ENCODE measurements around the gene CA12. TPM values are rescaled to one million over a fixed set of nuclear protein-coding genes. Genes with fewer than 3 reads are reported as not detected.

CA12 gene
- total and polyA plus RNA-seq, 2 of the 8 experiments (the other 6 are each of a cell fraction or from before 2014, with no cell fraction given) = 4.7 to 4.9 TPM

- no peaks in the 10 kb centered on the region for H3K79me2 ChIP-seq (ENCODE audit: control insufficient read depth in 1 of 2, insufficient read depth in 2 of 2, low read length in 2 of 2)
- WGBS, 2 experiments (ENCODE audit: extremely low coverage in 1 of 2, insufficient coverage in 1 of 2, insufficient read length in 1 of 2, insufficient replicate concordance in 2 of 2, low coverage in 1 of 2, low lambda C conversion rate in 2 of 2, missing lambda C conversion rate in 1 of 2) = 84% methylated on average over 5 of the region's 5 CpGs; no CpG with 5 or more reads in 1 of the 2 experiments
These were observed 27.8 kb downstream of the CA12 start for GRCh38 chr15:63353887-63354286.

More at GRCh38 chr15:63353887-63354286, 27.8 kb downstream of the CA12 start:
- Histone ChIP-seq H4K8ac (ENCODE audit: extremely low read depth, insufficient read depth, low read length) (no peak overlapping the region), H4K5ac (ENCODE audit: insufficient read length, low read depth, low read length) (no peak overlapping the region), H3K14ac (ENCODE audit: insufficient read length) (no peak overlapping the region), H3K56ac (replicated peaks; ENCODE audit: insufficient read length, low read depth, low read length) (no peak overlapping the region), H3K27me3 (replicated peaks in 1 of 4; ENCODE audit: control insufficient read depth in 3 of 4, extremely low read depth in 1 of 4, insufficient read depth in 3 of 4, low read length in 3 of 4) (no peaks in the 10 kb centered on the region), H2BK12ac (ENCODE audit: low read depth, low read length) (no peak overlapping the region), H3K4me3 (ENCODE audit: extremely low read depth in 1 of 4, insufficient read depth in 2 of 4, low read depth in 3 of 4, low read length in 4 of 4) (no peak overlapping the region), H2BK15ac (ENCODE audit: low read length) (no peak overlapping the region), H2AK5ac (ENCODE audit: low read depth, low read length) (no peak overlapping the region), H3K36me3 (ENCODE audit: control insufficient read depth in 2 of 4, insufficient read depth in 4 of 4, low read length in 3 of 4) (no peaks in the 10 kb centered on the region), H4K20me1 (replicated peaks in 1 of 2; ENCODE audit: control insufficient read depth in 1 of 2, insufficient read depth in 2 of 2, low read length in 2 of 2) (no peaks in the 10 kb centered on the region), H2AFZ (ENCODE audit: low read length) (no peak overlapping the region), H3K4me1 (replicated peaks in 1 of 4; ENCODE audit: control insufficient read depth in 3 of 4, insufficient read depth in 4 of 4, low read length in 3 of 4) (no peaks in the 10 kb centered on the region; a peak in 1 of 7 replicates), H3K4ac (replicated peaks; ENCODE audit: insufficient read length, low read depth, low read length) (no peak overlapping the region), H3K27ac (ENCODE audit: low read depth, low read length) (no peak overlapping the region), H3K9me3 (ENCODE audit: insufficient read depth in 2 of 2, low read depth in 1 of 2, low read length in 1 of 2) (no peaks in the 10 kb centered on the region), H3K18ac (ENCODE audit: extremely low read depth, low read length) (no peak overlapping the region), H2BK5ac (ENCODE audit: low read depth, low read length) (no peak overlapping the region), H3K23me2 (ENCODE audit: low read depth, low read length) (no peaks in the 10 kb centered on the region), H3K23ac (ENCODE audit: insufficient read length) (no peak overlapping the region), H2BK20ac (ENCODE audit: low read length) (no peak overlapping the region), H2BK120ac (replicated peaks; ENCODE audit: low read depth, low read length) (no peak overlapping the region), H3K79me1 (ENCODE audit: low read depth, low read length) (no peaks in the 10 kb centered on the region), H3K4me2 (ENCODE audit: insufficient read depth in 1 of 2, low read depth in 2 of 2, low read length in 2 of 2) (no peak overlapping the region), H3K9ac (replicated peaks in 1 of 4; ENCODE audit: extremely low read depth in 1 of 4, low read depth in 3 of 4, low read length in 3 of 4) (no peak overlapping the region), H4K91ac (replicated peaks; ENCODE audit: insufficient read length, low read length) (no peak overlapping the region)
- DNase-seq (ENCODE audit: low read depth in 1 of 2, low spot score in 2 of 2) (no peak), FAIRE-seq (no peak)
- TF ChIP-seq TEAD4 (IDR thresholded peaks at IDR 0.05; ENCODE audit: low read depth, low read length) = no peak
- TF ChIP-seq RBBP5 (IDR thresholded peaks at IDR 0.05; ENCODE audit: borderline replicate concordance, low read depth, low read length) = no peak
- TF ChIP-seq E2F6 (IDR thresholded peaks at IDR 0.05) = no peak
- TF ChIP-seq MAFK (IDR thresholded peaks at IDR 0.05; ENCODE audit: low read depth, low read length) = no peak
- no peak for TF ChIP-seq HDAC6 (IDR thresholded peaks at IDR 0.05; ENCODE audit: low read depth, low read length)
- TF ChIP-seq SP2 (IDR thresholded peaks at IDR 0.05; ENCODE audit: low read length) = no peak
- TF ChIP-seq JUND (IDR thresholded peaks at IDR 0.05; ENCODE audit: low read length) = no peak
- no peak for TF ChIP-seq EZH2 (IDR thresholded peaks at IDR 0.05; ENCODE audit: low read depth, low read length, severe bottlenecking)
- no peak for TF ChIP-seq EGR1 (IDR thresholded peaks at IDR 0.05; ENCODE audit: borderline replicate concordance, low read depth, low read length)
- no peak for TF ChIP-seq SIN3A (conservative IDR thresholded peaks at IDR 0.05 in 1 of 2, IDR thresholded peaks at IDR 0.05 in 1 of 2; ENCODE audit: low read depth in 1 of 2, low read length in 2 of 2)
- no peak for TF ChIP-seq TAF1 (IDR thresholded peaks at IDR 0.05; ENCODE audit: low read depth, low read length)
- ChIA-PET POLR2A (ENCODE audit: partially characterized antibody) (no interaction called here), CTCF (ENCODE audit: partially characterized antibody) (interaction anchor here (0.9 kb wide), 1 partner anchor 14 kb away, joined by 3 read pairs; no protein-coding TSS in a partner anchor)
